ENCODE results near the gene MAT2A. TPM values are rescaled to one million over a fixed set of nuclear protein-coding genes. Genes with fewer than 3 reads are reported as not detected.
A peak's percentile ranks its signal among the peaks of the same experiment; 100 is the strongest.

MAT2A gene
- total and polyA plus RNA-seq, 2 experiments from 2014 or later = 202 to 379 TPM

GRCh38 chr2:85497944-85498630, 40.9 kb upstream of the MAT2A start:
- no peaks in the 10 kb centered on the region for H3K9me2 ChIP-seq (replicated peaks; ENCODE audit: insufficient read depth)
- no peaks in the 10 kb centered on the region for H3K79me2 ChIP-seq
- no peaks in the 10 kb centered on the region for H3K9me3 ChIP-seq (ENCODE audit: low read depth)
- no peaks in the 10 kb centered on the region for H3K36me3 ChIP-seq (replicated peaks; ENCODE audit: insufficient read depth, low read depth)
- peaks cover 13% of the 10 kb centered on the region for H3K4me1 ChIP-seq (ENCODE audit: insufficient read depth)
- H3K27ac ChIP-seq = no peak overlapping the region
- no peak overlapping the region for H3K4me2 ChIP-seq
- TF ChIP-seq CTCF (IDR thresholded peaks at IDR 0.05; ENCODE audit: poor library complexity) (no peak), EZH2 (IDR thresholded peaks at IDR 0.05; ENCODE audit: borderline replicate concordance) (no peak), EZH2phosphoT487 (IDR thresholded peaks at IDR 0.05; ENCODE audit: low read depth, severe bottlenecking, unreplicated experiment) (no peak)
- DNase-seq (ENCODE audit: low spot score) = no peak
- H3K27me3 ChIP-seq = no peaks in the 10 kb centered on the region
- 83% methylated on average over 4 of the region's 4 CpGs for WGBS (ENCODE audit: low lambda C conversion rate, missing lambda C conversion rate)
- no peak overlapping the region for H2AFZ ChIP-seq
- H3K4me3 ChIP-seq = no peak overlapping the region
- no peaks in the 10 kb centered on the region for H4K20me1 ChIP-seq (ENCODE audit: insufficient read depth, poor library complexity, severe bottlenecking)

GRCh38 chr2:85501248-85501647, 37.7 kb upstream of the MAT2A start:
- Histone ChIP-seq H3K4me2 (no peak overlapping the region), H3K36me3 (replicated peaks; ENCODE audit: insufficient read depth, low read depth) (no peaks in the 10 kb centered on the region), H3K4me1 (ENCODE audit: insufficient read depth) (peaks cover 28% of the 10 kb centered on the region)

GRCh38 chr2:85502720-85503119, 36.2 kb upstream of the MAT2A start:
- H3K27ac ChIP-seq = peak overlapping the region; percentile 71

More at GRCh38 chr2:85501248-85501647, 37.7 kb upstream of the MAT2A start:
- 78% methylated on average over 3 of the region's 3 CpGs for WGBS (ENCODE audit: low lambda C conversion rate, missing lambda C conversion rate)
- Histone ChIP-seq H2AFZ (no peak overlapping the region), H3K9me3 (ENCODE audit: low read depth) (no peaks in the 10 kb centered on the region), H3K27ac (no peak overlapping the region), H3K9me2 (replicated peaks; ENCODE audit: insufficient read depth) (no peaks in the 10 kb centered on the region), H3K27me3 (no peaks in the 10 kb centered on the region), H4K20me1 (ENCODE audit: insufficient read depth, poor library complexity, severe bottlenecking) (no peaks in the 10 kb centered on the region), H3K4me3 (no peak overlapping the region), H3K79me2 (no peaks in the 10 kb centered on the region)
- TF ChIP-seq EZH2phosphoT487 (IDR thresholded peaks at IDR 0.05; ENCODE audit: low read depth, severe bottlenecking, unreplicated experiment) = no peak
- no peak for TF ChIP-seq EZH2 (IDR thresholded peaks at IDR 0.05; ENCODE audit: borderline replicate concordance)
- no peak for TF ChIP-seq CTCF (IDR thresholded peaks at IDR 0.05; ENCODE audit: poor library complexity)
- no peak for DNase-seq (ENCODE audit: low spot score)

More at GRCh38 chr2:85502720-85503119, 36.2 kb upstream of the MAT2A start:
- Histone ChIP-seq H4K20me1 (ENCODE audit: insufficient read depth, poor library complexity, severe bottlenecking) (no peaks in the 10 kb centered on the region), H3K36me3 (replicated peaks; ENCODE audit: insufficient read depth, low read depth) (no peaks in the 10 kb centered on the region), H3K4me1 (ENCODE audit: insufficient read depth) (peaks cover 33% of the 10 kb centered on the region), H3K79me2 (no peaks in the 10 kb centered on the region), H3K9me2 (replicated peaks; ENCODE audit: insufficient read depth) (no peaks in the 10 kb centered on the region), H3K4me2 (no peak overlapping the region), H3K4me3 (no peak overlapping the region), H3K9me3 (ENCODE audit: low read depth) (no peaks in the 10 kb centered on the region), H3K27me3 (no peaks in the 10 kb centered on the region), H2AFZ (no peak overlapping the region)
- WGBS (ENCODE audit: low lambda C conversion rate, missing lambda C conversion rate) = 89% methylated on average over 3 of the region's 3 CpGs
- DNase-seq (ENCODE audit: low spot score) = no peak
- no peak for TF ChIP-seq EZH2phosphoT487 (IDR thresholded peaks at IDR 0.05; ENCODE audit: low read depth, severe bottlenecking, unreplicated experiment)
- no peak for TF ChIP-seq EZH2 (IDR thresholded peaks at IDR 0.05; ENCODE audit: borderline replicate concordance)
- TF ChIP-seq CTCF (IDR thresholded peaks at IDR 0.05; ENCODE audit: poor library complexity) = no peak
